ENCODE results near the gene NARS2. TPM values are rescaled to one million over a fixed set of nuclear protein-coding genes. Genes with fewer than 3 reads are reported as not detected.
A peak's percentile ranks its signal among the peaks of the same experiment; 100 is the strongest.

NARS2 gene
- polyA plus RNA-seq, 1 experiment = 18.4 TPM

DNA sequence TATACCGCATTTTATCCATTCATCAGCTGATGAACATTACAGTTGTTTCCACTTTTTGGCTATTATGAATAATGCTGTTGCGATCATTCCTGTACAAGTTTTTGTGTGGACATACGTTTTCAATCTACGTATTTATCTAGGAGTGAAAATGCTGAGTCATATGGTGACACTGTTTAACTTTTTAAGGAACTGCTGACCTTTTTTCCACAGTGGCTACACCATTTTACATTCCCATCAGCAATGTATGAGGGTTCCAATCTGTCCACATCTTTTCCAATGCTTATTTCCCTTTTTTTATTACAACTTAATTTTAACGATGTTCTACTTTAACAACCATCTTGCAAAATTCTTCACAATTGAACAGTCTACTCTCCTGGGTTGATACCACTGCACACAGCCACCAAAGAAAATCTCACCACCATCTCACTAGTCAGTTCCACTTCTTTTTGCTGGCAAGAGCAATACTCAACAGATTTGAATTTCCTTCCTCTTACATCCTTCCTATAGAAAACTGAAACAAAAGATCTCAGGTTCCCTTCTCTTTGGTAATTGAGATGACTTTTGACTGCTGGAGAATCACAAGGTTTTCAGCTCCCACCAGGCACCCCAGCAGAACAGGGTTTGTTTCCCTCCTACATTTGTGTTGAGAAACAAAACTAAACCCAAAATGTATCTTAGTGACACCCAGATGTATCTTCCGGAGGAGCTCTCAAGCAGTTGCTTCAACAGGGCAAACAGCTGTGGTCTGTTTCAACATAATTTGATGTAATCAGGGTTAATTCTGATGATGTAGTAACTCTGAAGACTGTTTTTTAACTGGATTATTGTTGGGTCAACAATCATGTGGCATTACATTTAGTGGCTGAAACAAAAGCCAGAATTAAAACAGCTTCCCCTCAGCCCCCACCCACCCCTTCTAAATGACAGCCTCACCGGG is 150.1 kb downstream of the NARS2 start:
- Histone ChIP-seq H3K9me3 (ENCODE audit: control insufficient read depth, insufficient read depth, low read length) (no peaks in the 10 kb centered on the region), H3K27ac (ENCODE audit: low read depth, low read length) (peak overlapping the region; percentile 40), H3K27me3 (ENCODE audit: control insufficient read depth, insufficient read depth, low read length) (no peaks in the 10 kb centered on the region), H3K4me3 (ENCODE audit: low read depth, low read length) (no peak overlapping the region)
- CTCF ChIA-PET = interaction anchor here (0.7 to 1.9 kb wide), 3 partner anchors 9 to 273 kb away, joined by 4 to 11 read pairs (median 5); no protein-coding TSS in a partner anchor
- TF ChIP-seq CTCF (IDR thresholded peaks at IDR 0.05; ENCODE audit: low read depth, low read length) = no peak
- no peak for DNase-seq (ENCODE audit: low read depth, low spot score)
- POLR2A ChIA-PET = interaction anchor here (0.6 kb wide), 1 partner anchor 203 kb away, joined by 3 read pairs; no protein-coding TSS in a partner anchor

DNA sequence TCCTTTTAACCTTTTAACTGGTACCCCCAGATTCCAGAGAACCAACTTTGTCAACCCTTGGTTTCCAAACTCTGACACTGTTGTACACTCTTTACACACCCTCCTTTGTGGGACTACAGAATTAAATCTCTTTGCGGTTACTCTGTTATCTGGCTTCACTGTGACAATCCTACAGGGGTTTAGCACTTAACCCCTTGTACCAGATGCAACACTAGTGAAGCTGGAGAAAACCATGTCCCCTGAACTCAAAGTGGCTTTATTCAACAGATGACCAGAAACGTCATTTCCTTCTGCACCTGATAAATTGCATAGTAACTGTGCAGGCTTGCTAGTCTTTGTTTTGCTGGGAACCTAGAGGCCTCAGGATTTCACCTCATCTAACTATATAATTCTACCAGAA is 151.4 kb downstream of the NARS2 start:
- POLR2A ChIA-PET = no interaction called here
- CTCF ChIA-PET = interaction anchor here (1.0 to 7.4 kb wide), 2 partner anchors 8 to 142 kb away, joined by 3 to 55 read pairs; no protein-coding TSS in a partner anchor

DNA sequence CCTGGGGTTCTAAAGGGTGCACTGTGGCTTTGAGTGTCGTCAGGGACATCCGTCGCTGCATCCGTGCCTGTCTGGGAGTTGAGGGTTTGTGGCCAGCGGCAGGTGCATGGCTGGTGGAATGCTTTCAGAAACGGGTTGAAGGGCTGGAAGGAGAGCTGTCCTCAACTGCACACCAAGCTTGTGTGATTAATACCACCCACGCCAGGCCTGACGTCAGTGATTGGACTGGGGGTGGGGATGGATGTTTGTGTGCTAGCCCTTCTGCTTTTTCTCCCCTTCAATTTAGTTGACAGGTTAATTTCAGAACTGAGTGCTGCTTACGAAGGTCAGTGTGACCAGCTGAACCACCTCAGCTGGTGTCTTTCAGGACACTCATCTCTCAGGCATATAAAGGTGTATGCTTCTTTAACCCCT is 153.9 kb downstream of the NARS2 start:
- Histone ChIP-seq H3K9me3 (ENCODE audit: control insufficient read depth, insufficient read depth, low read length) (no peaks in the 10 kb centered on the region; the same call in 1 of the 2 replicates), H3K27me3 (ENCODE audit: control insufficient read depth, insufficient read depth, low read length) (no peaks in the 10 kb centered on the region), H3K4me3 (ENCODE audit: low read depth, low read length) (no peak overlapping the region), H3K27ac (ENCODE audit: low read depth, low read length) (peak overlapping the region; percentile 89)
- ChIA-PET CTCF (interaction anchor here (0.7 to 7.4 kb wide), 8 partner anchors 9 to 144 kb away, joined by 3 to 55 read pairs (median 4); no protein-coding TSS in a partner anchor), POLR2A (no interaction called here)
- no peak for TF ChIP-seq CTCF (IDR thresholded peaks at IDR 0.05; ENCODE audit: low read depth, low read length)
- DNase-seq (ENCODE audit: low read depth, low spot score) = no peak

More for the DNA sequence above, 151.4 kb downstream of the NARS2 start:
- H3K4me3 ChIP-seq (ENCODE audit: low read depth, low read length) = no peak overlapping the region
- no peak overlapping the region for H3K27ac ChIP-seq (ENCODE audit: low read depth, low read length)
- DNase-seq (ENCODE audit: low read depth, low spot score) = no peak
- H3K9me3 ChIP-seq (ENCODE audit: control insufficient read depth, insufficient read depth, low read length) = no peaks in the 10 kb centered on the region
- no peaks in the 10 kb centered on the region for H3K27me3 ChIP-seq (ENCODE audit: control insufficient read depth, insufficient read depth, low read length)
- no peak for TF ChIP-seq CTCF (IDR thresholded peaks at IDR 0.05; ENCODE audit: low read depth, low read length)

DNA sequence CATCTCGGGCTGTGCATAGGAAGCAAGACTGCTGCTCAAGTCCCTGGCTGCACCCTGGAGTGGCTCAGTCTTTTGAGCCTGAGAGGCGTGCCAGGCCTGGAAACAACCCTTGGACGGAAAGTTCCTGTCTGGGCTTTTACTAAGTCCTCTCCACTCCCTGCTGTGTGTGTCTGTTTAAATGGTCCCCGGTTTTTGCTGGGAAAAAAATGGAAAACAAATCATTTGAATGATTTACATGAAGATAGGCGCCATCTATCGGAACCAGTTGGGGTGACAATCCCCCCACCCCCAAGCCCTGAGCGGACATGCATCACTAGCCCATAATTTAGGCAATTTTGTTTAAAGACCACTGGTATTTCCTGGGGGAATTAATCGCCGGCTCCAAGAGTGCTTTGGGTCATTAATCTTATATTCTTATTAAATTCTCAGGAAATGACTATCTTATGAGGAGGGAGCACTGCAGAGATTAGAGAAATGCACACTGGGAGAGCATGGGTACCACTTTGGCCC is 154.4 kb downstream of the NARS2 start:
- Histone ChIP-seq H3K27me3 (ENCODE audit: control insufficient read depth, insufficient read depth, low read length) (no peaks in the 10 kb centered on the region), H3K4me3 (ENCODE audit: low read depth, low read length) (no peak overlapping the region), H3K9me3 (ENCODE audit: control insufficient read depth, insufficient read depth, low read length) (no peaks in the 10 kb centered on the region; the same call in 1 of the 2 replicates), H3K27ac (ENCODE audit: low read depth, low read length) (peak overlapping the region; percentile 89)
- DNase-seq (ENCODE audit: low read depth, low spot score) = peak; percentile 39
- ChIA-PET CTCF (interaction anchor here (0.7 to 7.4 kb wide), 8 partner anchors 9 to 191 kb away, joined by 3 to 55 read pairs (median 4); no protein-coding TSS in a partner anchor), POLR2A (interaction anchor here (0.6 to 0.7 kb wide), 3 partner anchors 116 to 329 kb away, joined by 5 to 6 read pairs (median 5); no protein-coding TSS in a partner anchor)
- peak; percentile 65 for TF ChIP-seq CTCF (IDR thresholded peaks at IDR 0.05; ENCODE audit: low read depth, low read length)

Measured in AG04450 (cell line).